Measurements from ENCODE around the gene NCS1. TPM values are rescaled to one million over a fixed set of nuclear protein-coding genes. Genes with fewer than 3 reads are reported as not detected.

The NCS1 gene
- total RNA-seq, 2 experiments from 2014 or later: 0.17 TPM; not detected in 1

DNA sequence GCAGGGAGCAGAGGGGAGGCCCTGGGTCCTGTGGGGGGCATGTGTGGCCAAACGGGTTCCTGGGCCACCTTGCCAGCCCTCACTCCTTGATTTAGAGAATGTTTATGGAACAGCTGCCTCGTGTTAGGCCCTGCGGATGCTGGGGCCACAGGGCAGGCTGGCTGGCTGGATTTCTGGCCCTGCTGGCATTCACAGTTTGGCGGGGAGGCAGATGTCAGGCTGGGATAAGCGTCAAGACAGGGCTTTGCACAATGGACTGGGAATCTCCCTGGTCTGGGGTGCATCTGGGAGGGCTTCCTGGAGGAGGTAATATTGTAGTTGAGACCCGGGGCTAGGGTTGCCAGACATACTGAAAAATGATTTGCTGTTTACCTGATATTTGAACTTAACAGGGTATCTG lies 13.8 kb downstream of the NCS1 start:
- no peak overlapping the region for H3K27ac Mint-ChIP-seq

DNA sequence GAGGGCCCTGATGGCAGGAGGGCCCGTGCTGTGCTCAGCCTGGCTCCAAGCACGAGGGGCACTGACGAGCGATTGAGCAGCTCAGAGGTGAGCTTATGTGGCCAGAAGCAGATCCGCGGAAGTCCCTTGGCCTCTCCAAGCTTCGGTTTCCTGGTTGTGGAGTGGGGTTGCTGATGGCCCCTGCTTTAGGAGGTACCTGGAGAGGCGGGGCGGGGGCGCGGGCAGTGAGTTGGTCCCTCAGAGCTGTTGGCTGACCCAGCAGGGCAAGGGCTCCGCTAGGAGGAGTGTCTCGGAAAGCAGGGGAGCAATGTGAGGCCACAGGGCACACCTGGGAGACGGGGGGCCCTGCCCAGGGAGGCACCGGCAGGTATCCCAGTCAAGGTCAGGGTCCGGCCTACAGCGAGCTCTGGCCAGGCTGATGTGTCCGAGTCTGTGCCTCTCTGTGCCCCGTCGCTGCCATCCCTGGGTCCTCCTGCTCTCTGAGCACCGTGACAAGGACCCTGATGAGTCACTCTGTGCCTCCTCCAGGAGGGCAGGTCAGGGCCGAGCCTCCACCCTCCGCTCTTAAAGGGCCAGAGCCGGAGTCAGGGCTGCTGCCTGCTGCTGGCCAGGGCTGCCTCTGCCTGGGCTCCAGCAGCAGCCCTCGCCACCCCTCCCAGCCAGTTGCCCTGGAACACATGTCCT lies 14.8 kb downstream of the NCS1 start:
- no peak overlapping the region for H3K4me3 ChIP-seq (ENCODE audit: low read length)
- no peaks in the 10 kb centered on the region for H3K36me3 ChIP-seq (ENCODE audit: insufficient read depth, low read length)
- Mint-ChIP-seq H3K27me3 (no peaks in the 10 kb centered on the region), H3K36me3 (ENCODE audit: low read depth) (no peaks in the 10 kb centered on the region), H3K4me3 (no peak overlapping the region), H3K9me3 (no peaks in the 10 kb centered on the region), H3K27ac (no peak overlapping the region), H3K4me1 (ENCODE audit: low read depth) (no peaks in the 10 kb centered on the region)
- TF ChIP-seq, protein P1, sequence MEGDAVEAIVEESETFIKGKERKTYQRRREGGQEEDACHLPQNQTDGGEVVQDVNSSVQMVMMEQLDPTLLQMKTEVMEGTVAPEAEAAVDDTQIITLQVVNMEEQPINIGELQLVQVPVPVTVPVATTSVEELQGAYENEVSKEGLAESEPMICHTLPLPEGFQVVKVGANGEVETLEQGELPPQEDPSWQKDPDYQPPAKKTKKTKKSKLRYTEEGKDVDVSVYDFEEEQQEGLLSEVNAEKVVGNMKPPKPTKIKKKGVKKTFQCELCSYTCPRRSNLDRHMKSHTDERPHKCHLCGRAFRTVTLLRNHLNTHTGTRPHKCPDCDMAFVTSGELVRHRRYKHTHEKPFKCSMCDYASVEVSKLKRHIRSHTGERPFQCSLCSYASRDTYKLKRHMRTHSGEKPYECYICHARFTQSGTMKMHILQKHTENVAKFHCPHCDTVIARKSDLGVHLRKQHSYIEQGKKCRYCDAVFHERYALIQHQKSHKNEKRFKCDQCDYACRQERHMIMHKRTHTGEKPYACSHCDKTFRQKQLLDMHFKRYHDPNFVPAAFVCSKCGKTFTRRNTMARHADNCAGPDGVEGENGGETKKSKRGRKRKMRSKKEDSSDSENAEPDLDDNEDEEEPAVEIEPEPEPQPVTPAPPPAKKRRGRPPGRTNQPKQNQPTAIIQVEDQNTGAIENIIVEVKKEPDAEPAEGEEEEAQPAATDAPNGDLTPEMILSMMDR (IDR thresholded peaks at IDR 0.05): no peak
- H3K27ac ChIP-seq (ENCODE audit: low read depth in 1 of 2, low read length in 2 of 2): no peak overlapping the region
- ChIA-PET CTCF (no interaction called here), POLR2A (no interaction called here)
- DNase-seq (no peak), ATAC-seq (ENCODE audit: poor library complexity) (no peak)
- no peaks in the 10 kb centered on the region for H3K27me3 ChIP-seq (ENCODE audit: control insufficient read depth in 1 of 2, insufficient read depth in 2 of 2, low read length in 2 of 2)
- intact Hi-C loops (cut with DNase I, micrococcal nuclease): no loop called here
- no peaks in the 10 kb centered on the region for H3K9me3 ChIP-seq (ENCODE audit: control insufficient read depth in 1 of 2, insufficient read depth in 1 of 2, low read length in 2 of 2)
- no peaks in the 10 kb centered on the region for H3K4me1 ChIP-seq (ENCODE audit: insufficient read depth, low read length)

More for the DNA sequence above, 13.8 kb downstream of the NCS1 start:
- Histone ChIP-seq H3K36me3 (ENCODE audit: insufficient read depth, low read length) (no peaks in the 10 kb centered on the region), H3K4me1 (ENCODE audit: insufficient read depth, low read length) (no peaks in the 10 kb centered on the region), H3K27me3 (ENCODE audit: control insufficient read depth in 1 of 2, insufficient read depth in 2 of 2, low read length in 2 of 2) (no peaks in the 10 kb centered on the region), H3K4me3 (ENCODE audit: low read length) (no peak overlapping the region), H3K9me3 (ENCODE audit: control insufficient read depth in 1 of 2, insufficient read depth in 1 of 2, low read length in 2 of 2) (no peaks in the 10 kb centered on the region), H3K27ac (ENCODE audit: low read depth in 1 of 2, low read length in 2 of 2) (no peak overlapping the region)
- ATAC-seq (ENCODE audit: poor library complexity) (no peak), DNase-seq (no peak)
- H3K4me3 Mint-ChIP-seq: no peak overlapping the region
- no peaks in the 10 kb centered on the region for H3K9me3 Mint-ChIP-seq
- ChIA-PET CTCF (no interaction called here), POLR2A (no interaction called here)
- no peaks in the 10 kb centered on the region for H3K4me1 Mint-ChIP-seq (ENCODE audit: low read depth)
- no peaks in the 10 kb centered on the region for H3K27me3 Mint-ChIP-seq
- no peaks in the 10 kb centered on the region for H3K36me3 Mint-ChIP-seq (ENCODE audit: low read depth)
- intact Hi-C loops (cut with DNase I, micrococcal nuclease): no loop called here
- TF ChIP-seq, protein P1 (IDR thresholded peaks at IDR 0.05): no peak

- ChIA-PET CTCF (no interaction called here), POLR2A (no interaction called here)
- Histone ChIP-seq H3K27me3 (ENCODE audit: control insufficient read depth in 1 of 2, insufficient read depth in 2 of 2, low read length in 2 of 2) (no peaks in the 10 kb centered on the region), H3K4me1 (ENCODE audit: insufficient read depth, low read length) (no peaks in the 10 kb centered on the region), H3K27ac (ENCODE audit: low read depth in 1 of 2, low read length in 2 of 2) (no peak overlapping the region), H3K36me3 (ENCODE audit: insufficient read depth, low read length) (no peaks in the 10 kb centered on the region), H3K4me3 (ENCODE audit: low read length) (no peak overlapping the region), H3K9me3 (ENCODE audit: control insufficient read depth in 1 of 2, insufficient read depth in 1 of 2, low read length in 2 of 2) (no peaks in the 10 kb centered on the region)
- H3K4me1 Mint-ChIP-seq (ENCODE audit: low read depth): no peaks in the 10 kb centered on the region
- intact Hi-C loops (cut with DNase I, micrococcal nuclease): no loop called here
- no peak for ATAC-seq (ENCODE audit: poor library complexity)
- no peak overlapping the region for H3K27ac Mint-ChIP-seq
- no peak overlapping the region for H3K4me3 Mint-ChIP-seq
- H3K36me3 Mint-ChIP-seq (ENCODE audit: low read depth): no peaks in the 10 kb centered on the region
- DNase-seq: no peak
- TF ChIP-seq, protein P1 (IDR thresholded peaks at IDR 0.05): no peak
- no peaks in the 10 kb centered on the region for H3K27me3 Mint-ChIP-seq
- no peaks in the 10 kb centered on the region for H3K9me3 Mint-ChIP-seq
Measured at GRCh38 chr9:130187523-130187846, 15.3 kb downstream of the NCS1 start.

Data from CD4-positive, alpha-beta T cell (primary cell).